NCI-H1105 (cell line): ENCODE data around the gene BGLAP.
A peak's percentile ranks its signal among the peaks of the same experiment; 100 is the strongest.

Experiments
- DNase-seq: peaks from one replicate; lab custom pipeline; 2025; lab: John Stamatoyannopoulos, UW

BGLAP gene

GRCh38 chr1:156257711-156258110 lies 15.7 kb downstream of the BGLAP start:
- DNase-seq: no peak

- no peak for DNase-seq
Measured at GRCh38 chr1:156258859-156259258, 16.9 kb downstream of the BGLAP start.

- DNase-seq: no peak
Measured at GRCh38 chr1:156259805-156260204, 17.8 kb downstream of the BGLAP start.

GRCh38 chr1:156260896-156261295 lies 18.9 kb downstream of the BGLAP start:
- no peak for DNase-seq

GRCh38 chr1:156262461-156263287 lies 20.7 kb downstream of the BGLAP start:
- DNase-seq: no peak

GRCh38 chr1:156263288-156263655 lies 21.3 kb downstream of the BGLAP start:
- no peak for DNase-seq

GRCh38 chr1:156266051-156266450 lies 24.1 kb downstream of the BGLAP start:
- DNase-seq: no peak

- DNase-seq: no peak
Measured at GRCh38 chr1:156268336-156268735, 26.4 kb downstream of the BGLAP start.

GRCh38 chr1:156270314-156270713 lies 28.3 kb downstream of the BGLAP start:
- DNase-seq: no peak

- no peak for DNase-seq
Measured at GRCh38 chr1:156276532-156276931, 34.5 kb downstream of the BGLAP start.

- DNase-seq: no peak
Measured at GRCh38 chr1:156276966-156277381, 35.0 kb downstream of the BGLAP start.

GRCh38 chr1:156279837-156280236 lies 37.9 kb downstream of the BGLAP start:
- no peak for DNase-seq

GRCh38 chr1:156281281-156281680 lies 39.3 kb downstream of the BGLAP start:
- DNase-seq: no peak

- DNase-seq: peak; percentile 74
Measured at GRCh38 chr1:156281693-156282478, 39.9 kb downstream of the BGLAP start.

- DNase-seq: peak; percentile 98
Measured at GRCh38 chr1:156282479-156283222, 40.7 kb downstream of the BGLAP start, which contains the start of gene SMG5. Gene SMG5 (minus strand): TSS chr1:156282825. CDS start chr1:156282680, 145 bp downstream.

- no peak for DNase-seq
Measured at GRCh38 chr1:156283521-156283920, 41.5 kb downstream of the BGLAP start.

GRCh38 chr1:156284112-156284511 lies 42.1 kb downstream of the BGLAP start, which contains the start of gene TMEM79:
Gene TMEM79 (plus strand): TSS chr1:156284325. CDS start chr1:156285227, 902 bp downstream.
- no peak for DNase-seq

GRCh38 chr1:156284757-156285156 lies 42.8 kb downstream of the BGLAP start:
- no peak for DNase-seq

GRCh38 chr1:156285437-156285836 lies 43.5 kb downstream of the BGLAP start:
- DNase-seq: no peak

- DNase-seq: no peak
Measured at GRCh38 chr1:156286061-156286460, 44.1 kb downstream of the BGLAP start.

- no peak for DNase-seq
Measured at GRCh38 chr1:156289857-156290256, 47.9 kb downstream of the BGLAP start.
